T-helper 1 cell treated with Interleukin-12 subunit alpha and Interleukin-12 subunit beta and Interleukin-4 antibody, amounts not matched to agents 30 μg/mL and 1 μg/mL, for 36 hours (primary cell): ENCODE data around the gene LPCAT4.

Source experiments
- H3K27ac Mint-ChIP-seq: one replicate; pipeline ENCODE4 v1.8.0; 2021; ENCODE audit warnings: mild to moderate bottlenecking, mixed read lengths
- H3K27me3 Mint-ChIP-seq: one replicate; pipeline ENCODE4 v1.8.0; 2021; ENCODE audit warnings: low read depth, mixed read lengths
- H3K36me3 Mint-ChIP-seq: one replicate; pipeline ENCODE4 v1.8.0; 2021; ENCODE audit warnings: low read depth, mixed read lengths
- H3K4me1 Mint-ChIP-seq: one replicate; pipeline ENCODE4 v1.8.0; 2021; ENCODE audit warnings: low read depth, mixed read lengths
- H3K4me3 Mint-ChIP-seq: one replicate; pipeline ENCODE4 v1.8.0; 2021; ENCODE audit warnings: mild to moderate bottlenecking, moderate library complexity, mixed read lengths
- H3K9me3 Mint-ChIP-seq: one replicate; pipeline ENCODE4 v1.8.0; 2021; ENCODE audit warnings: mixed read lengths

The LPCAT4 gene

GRCh38 chr15:34370643-34371042 is 3.6 kb upstream of the LPCAT4 start:
- H3K27ac Mint-ChIP-seq, result no peak overlapping the region
- no peaks in the 10 kb centered on the region for H3K9me3 Mint-ChIP-seq
- no peaks in the 10 kb centered on the region for H3K27me3 Mint-ChIP-seq
- no peak overlapping the region for H3K4me3 Mint-ChIP-seq
- peaks cover 11% of the 10 kb centered on the region for H3K4me1 Mint-ChIP-seq
- peaks cover 1% of the 10 kb centered on the region for H3K36me3 Mint-ChIP-seq

GRCh38 chr15:34370129-34370528 is 3.1 kb upstream of the LPCAT4 start:
- Mint-ChIP-seq H3K9me3 (no peaks in the 10 kb centered on the region), H3K36me3 (peaks cover 1% of the 10 kb centered on the region), H3K27me3 (no peaks in the 10 kb centered on the region), H3K27ac (no peak overlapping the region), H3K4me3 (no peak overlapping the region), H3K4me1 (peaks cover 15% of the 10 kb centered on the region)

- Mint-ChIP-seq H3K27me3 (no peaks in the 10 kb centered on the region), H3K36me3 (peaks cover 17% of the 10 kb centered on the region), H3K27ac (peak overlapping the region; percentile 91), H3K4me3 (peak overlapping the region; percentile 99), H3K4me1 (peaks cover 25% of the 10 kb centered on the region), H3K9me3 (no peaks in the 10 kb centered on the region)
These were observed 528 bp downstream of the LPCAT4 start for GRCh38 chr15:34366271-34367065.

- Mint-ChIP-seq H3K4me3 (peak overlapping the region; percentile 99), H3K4me1 (peaks cover 25% of the 10 kb centered on the region), H3K9me3 (no peaks in the 10 kb centered on the region), H3K36me3 (peaks cover 20% of the 10 kb centered on the region), H3K27me3 (no peaks in the 10 kb centered on the region), H3K27ac (peak overlapping the region; percentile 60)
These were observed 1.2 kb downstream of the LPCAT4 start for GRCh38 chr15:34365836-34366235.

- peak overlapping the region; percentile 36 for H3K27ac Mint-ChIP-seq
These were observed 1.7 kb downstream of the LPCAT4 start for GRCh38 chr15:34365091-34365825.

GRCh38 chr15:34364041-34364440 is 3.0 kb downstream of the LPCAT4 start:
- no peak overlapping the region for H3K4me3 Mint-ChIP-seq
- H3K4me1 Mint-ChIP-seq, result peaks cover 28% of the 10 kb centered on the region
- peaks cover 30% of the 10 kb centered on the region for H3K36me3 Mint-ChIP-seq
- H3K27me3 Mint-ChIP-seq, result no peaks in the 10 kb centered on the region
- no peak overlapping the region for H3K27ac Mint-ChIP-seq
- H3K9me3 Mint-ChIP-seq, result no peaks in the 10 kb centered on the region

More at GRCh38 chr15:34365091-34365825, 1.7 kb downstream of the LPCAT4 start:
- peak overlapping the region; percentile 99 for H3K4me3 Mint-ChIP-seq
- peaks cover 22% of the 10 kb centered on the region for H3K36me3 Mint-ChIP-seq
- H3K9me3 Mint-ChIP-seq, result no peaks in the 10 kb centered on the region
- H3K4me1 Mint-ChIP-seq, result peaks cover 26% of the 10 kb centered on the region
- no peaks in the 10 kb centered on the region for H3K27me3 Mint-ChIP-seq

GRCh38 chr15:34362047-34362773 is 4.8 kb downstream of the LPCAT4 start:
- Mint-ChIP-seq H3K27me3 (no peaks in the 10 kb centered on the region), H3K9me3 (no peaks in the 10 kb centered on the region), H3K4me3 (no peak overlapping the region), H3K27ac (peak overlapping the region; percentile 10), H3K36me3 (peaks cover 37% of the 10 kb centered on the region), H3K4me1 (peaks cover 20% of the 10 kb centered on the region)

- Mint-ChIP-seq H3K4me1 (peaks cover 20% of the 10 kb centered on the region), H3K27ac (no peak overlapping the region), H3K27me3 (no peaks in the 10 kb centered on the region), H3K4me3 (no peak overlapping the region), H3K9me3 (no peaks in the 10 kb centered on the region), H3K36me3 (peaks cover 37% of the 10 kb centered on the region)
These were observed 5.7 kb downstream of the LPCAT4 start for GRCh38 chr15:34361278-34361677.

- no peak overlapping the region for H3K27ac Mint-ChIP-seq
- H3K36me3 Mint-ChIP-seq, result peaks cover 39% of the 10 kb centered on the region
- H3K27me3 Mint-ChIP-seq, result no peaks in the 10 kb centered on the region
- no peak overlapping the region for H3K4me3 Mint-ChIP-seq
- H3K4me1 Mint-ChIP-seq, result peaks cover 13% of the 10 kb centered on the region
- H3K9me3 Mint-ChIP-seq, result no peaks in the 10 kb centered on the region
These were observed 6.7 kb downstream of the LPCAT4 start for GRCh38 chr15:34360298-34360697.

GRCh38 chr15:34359416-34359815 is 7.6 kb downstream of the LPCAT4 start:
- Mint-ChIP-seq H3K36me3 (peaks cover 40% of the 10 kb centered on the region), H3K27ac (no peak overlapping the region), H3K27me3 (no peaks in the 10 kb centered on the region), H3K4me1 (peaks cover 8% of the 10 kb centered on the region), H3K4me3 (no peak overlapping the region), H3K9me3 (no peaks in the 10 kb centered on the region)

GRCh38 chr15:34358948-34359347 is 8.0 kb downstream of the LPCAT4 start:
- no peak overlapping the region for H3K4me3 Mint-ChIP-seq
- H3K9me3 Mint-ChIP-seq, result no peaks in the 10 kb centered on the region
- no peak overlapping the region for H3K27ac Mint-ChIP-seq
- peaks cover 8% of the 10 kb centered on the region for H3K4me1 Mint-ChIP-seq
- no peaks in the 10 kb centered on the region for H3K27me3 Mint-ChIP-seq
- peaks cover 40% of the 10 kb centered on the region for H3K36me3 Mint-ChIP-seq

GRCh38 chr15:34358367-34358766 is 8.6 kb downstream of the LPCAT4 start:
- no peaks in the 10 kb centered on the region for H3K27me3 Mint-ChIP-seq
- H3K4me1 Mint-ChIP-seq, result peaks cover 5% of the 10 kb centered on the region
- no peaks in the 10 kb centered on the region for H3K9me3 Mint-ChIP-seq
- no peak overlapping the region for H3K4me3 Mint-ChIP-seq
- peaks cover 40% of the 10 kb centered on the region for H3K36me3 Mint-ChIP-seq
- H3K27ac Mint-ChIP-seq, result no peak overlapping the region

- Mint-ChIP-seq H3K27ac (no peak overlapping the region), H3K4me3 (no peak overlapping the region), H3K27me3 (no peaks in the 10 kb centered on the region), H3K36me3 (peaks cover 35% of the 10 kb centered on the region), H3K9me3 (no peaks in the 10 kb centered on the region), H3K4me1 (peaks cover 3% of the 10 kb centered on the region)
These were observed 9.3 kb downstream of the LPCAT4 start for GRCh38 chr15:34357653-34358052.

GRCh38 chr15:34355241-34355640 is 11.8 kb downstream of the LPCAT4 start:
- no peak overlapping the region for H3K4me3 Mint-ChIP-seq
- H3K27me3 Mint-ChIP-seq, result no peaks in the 10 kb centered on the region
- H3K27ac Mint-ChIP-seq, result no peak overlapping the region
- H3K36me3 Mint-ChIP-seq, result peaks cover 26% of the 10 kb centered on the region
- H3K9me3 Mint-ChIP-seq, result no peaks in the 10 kb centered on the region
- H3K4me1 Mint-ChIP-seq, result peaks cover 2% of the 10 kb centered on the region
